CD14-positive monocyte (primary cell): ENCODE results near the gene CALR. TPM values are rescaled to one million over a fixed set of nuclear protein-coding genes. Genes with fewer than 3 reads are reported as not detected.

Source experiments
- DNase-seq, 3 donors: peaks; one replicate each; pipeline ENCODE4 v3.0.0-alpha.2; 2011 to 2022
- H2AFZ ChIP-seq: 2 replicates; pipeline ENCODE4 v1.6.0; 2012; ENCODE audit warnings: mild to moderate bottlenecking, low read depth, low read length, inconsistent platforms; ENCODE audit not compliant: insufficient read depth, poor library complexity, severe bottlenecking
- H3K27ac ChIP-seq, 2 donors: 1 replicate in 1 of 2; 2 replicates in 1 of 2; pipeline ENCODE4 v1.5.1; 2012 to 2013; ENCODE audit warnings: low read length in 2 of 2, control low read depth in 1 of 2, inconsistent platforms in 1 of 2, low read depth in 1 of 2, mild to moderate bottlenecking in 1 of 2
- H3K27me3 ChIP-seq, 2 donors: one replicate each; pipeline versions ENCODE4 v1.6.0 to v1.6.1; 2011 to 2013; ENCODE audit warnings: low read length in 2 of 2; ENCODE audit not compliant: control insufficient read depth in 2 of 2, insufficient read depth in 2 of 2
- H3K36me3 ChIP-seq, 2 donors: replicated peaks in 1 of 2; 1 replicate in 1 of 2; 2 replicates in 1 of 2; pipeline versions ENCODE4 v1.5.1 to v1.6.1; 2012 to 2013; ENCODE audit warnings: low read length in 2 of 2, control low read depth in 1 of 2, inconsistent platforms in 1 of 2, mild to moderate bottlenecking in 1 of 2; ENCODE audit not compliant: insufficient read depth in 2 of 2, control insufficient read depth in 1 of 2
- H3K4me1 ChIP-seq, 2 donors: 1 replicate in 1 of 2; 2 replicates in 1 of 2; pipeline versions ENCODE4 v1.5.1 to v1.6.1; 2012 to 2013; ENCODE audit warnings: low read length in 2 of 2, control low read depth in 1 of 2, inconsistent platforms in 1 of 2, mild to moderate bottlenecking in 1 of 2, moderate library complexity in 1 of 2; ENCODE audit not compliant: insufficient read depth in 2 of 2, control insufficient read depth in 1 of 2
- H3K4me2 ChIP-seq: replicated peaks from 2 replicates; pipeline ENCODE3; 2012; ENCODE audit warnings: low read length, moderate library complexity, mild to moderate bottlenecking; ENCODE audit not compliant: poor library complexity, severe bottlenecking; ENCODE audit errors: extremely low read depth
- H3K4me3 ChIP-seq, 3 experiments: fragments of 200-600 bp in 1 of 3; sonication (generic) in 1 of 3; replicated peaks in 1 of 3; 1 replicate in 2 of 3; 2 replicates in 1 of 3; pipeline ENCODE4 v1.5.1; 2011 to 2013; ENCODE audit warnings: low read length in 3 of 3, mild to moderate bottlenecking in 3 of 3, control low read depth in 2 of 3, low read depth in 2 of 3, inconsistent platforms in 1 of 3, moderate library complexity in 1 of 3
- H3K79me2 ChIP-seq: 2 replicates; pipeline ENCODE4 v1.6.0; 2012; ENCODE audit warnings: mild to moderate bottlenecking, control low read depth, inconsistent platforms, low read length, moderate library complexity; ENCODE audit not compliant: insufficient read depth
- H3K9ac ChIP-seq: 2 replicates; pipeline ENCODE4 v1.6.0; 2017; ENCODE audit warnings: low read length, mild to moderate bottlenecking; ENCODE audit not compliant: insufficient read depth, poor library complexity, severe bottlenecking
- H3K9me3 ChIP-seq, 2 donors: replicated peaks in 1 of 2; 1 replicate in 1 of 2; 2 replicates in 1 of 2; pipeline versions ENCODE4 v1.5.1 to v1.6.1; 2012 to 2013; ENCODE audit warnings: low read length in 2 of 2, control low read depth in 1 of 2; ENCODE audit not compliant: control insufficient read depth in 1 of 2, insufficient read depth in 1 of 2
- H4K20me1 ChIP-seq: 2 replicates; pipeline ENCODE4 v1.6.0; 2012; ENCODE audit warnings: mild to moderate bottlenecking, low read length, control low read depth, moderate library complexity; ENCODE audit not compliant: insufficient read depth
- H3K27ac Mint-ChIP-seq, 7 donors: one replicate each; pipeline ENCODE4 v1.8.0; 2020; ENCODE audit warnings: mild to moderate bottlenecking in 7 of 7, mixed read lengths in 7 of 7, moderate library complexity in 6 of 7, inconsistent platforms in 2 of 7
- H3K27me3 Mint-ChIP-seq, 3 donors: one replicate each; pipeline ENCODE4 v1.8.0; 2021 to 2022; ENCODE audit warnings: low read depth in 3 of 3, mild to moderate bottlenecking in 3 of 3, mixed read lengths in 3 of 3, moderate library complexity in 3 of 3, inconsistent platforms in 1 of 3
- H3K36me3 Mint-ChIP-seq, 2 donors: one replicate each; pipeline ENCODE4 v1.8.0; 2020; ENCODE audit warnings: mixed read lengths in 2 of 2, inconsistent platforms in 1 of 2, mild to moderate bottlenecking in 1 of 2
- H3K4me1 Mint-ChIP-seq: one replicate; pipeline ENCODE4 v1.8.0; 2020; ENCODE audit warnings: mild to moderate bottlenecking, mixed read lengths
- H3K4me3 Mint-ChIP-seq, 2 donors: one replicate each; pipeline ENCODE4 v1.8.0; 2020; ENCODE audit warnings: mild to moderate bottlenecking in 2 of 2, mixed read lengths in 2 of 2, moderate library complexity in 1 of 2
- H3K9me3 Mint-ChIP-seq, 7 donors: one replicate each; pipeline ENCODE4 v1.8.0; 2020 to 2022; ENCODE audit warnings: mixed read lengths in 7 of 7, mild to moderate bottlenecking in 6 of 7, moderate library complexity in 6 of 7, inconsistent platforms in 2 of 7
- WGBS: methylation state at CpG from one replicate; pipeline ENCODE4 v1.1.5; 2013; ENCODE audit warnings: missing lambda C conversion rate; ENCODE audit not compliant: insufficient coverage; 5-methylcytosine and 5-hydroxymethylcytosine counted together
- intact Hi-C, 2 donors: fragments of 100-400 bp; cut with micrococcal nuclease; formaldehyde crosslinking; loops; one replicate each; pipeline versions ENCODE4 v1.15.0 to v1.15.1; 2023
- polyA plus RNA-seq, 3 donors: library from polyadenylated mRNA; depleted of rRNA in 1 of 3; unstranded in 2 of 3; stranded (reverse) in 1 of 3; fragments of 300-500 nt in 2 of 3; fragments of >200 nt in 1 of 3; fragmentation: Illumina TruSeq in 2 of 3; gene quantifications; 1 replicate in 2 of 3; 2 replicates in 1 of 3; pipeline ENCODE4 v1.2.3, GENCODE V29; 2012 to 2021
- TF ChIP-seq, protein P1 (sequence below): fragments of 200-600 bp; IDR thresholded peaks from one replicate; pipeline ENCODE4 v1.8.0; 2022; ENCODE audit warnings: antibody characterized with exemption, mild to moderate bottlenecking

CALR gene
- polyA plus RNA-seq, 3 donors, result 109 to 441 (median 133) TPM

DNA sequence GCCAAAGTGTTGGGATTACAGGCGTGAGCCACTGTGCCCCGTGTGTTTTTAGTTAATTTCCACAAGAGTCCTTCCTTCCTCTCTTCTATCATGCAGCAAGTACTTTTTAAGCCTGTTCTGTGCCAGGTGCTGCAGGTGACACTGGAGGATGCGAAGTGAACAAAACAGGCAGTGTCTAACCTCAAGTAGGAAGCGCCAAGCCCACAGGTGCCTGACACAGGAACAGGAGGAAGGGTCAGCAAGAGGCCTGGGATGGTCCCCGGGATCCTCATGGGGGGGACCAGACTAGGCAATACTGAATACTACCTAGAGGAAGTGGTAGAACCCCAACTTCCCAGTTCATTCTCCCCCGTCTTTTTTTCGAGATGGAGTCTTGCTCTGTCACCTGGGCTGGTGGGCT lies 1.8 kb upstream of the CALR start:
- peaks cover 18 to 20% of the 10 kb centered on the region in 2 donors for H3K36me3 ChIP-seq
- no peak for DNase-seq
- H3K79me2 ChIP-seq, result peaks cover 59% of the 10 kb centered on the region
- intact Hi-C loops, result loop anchor here (5.0 to 10.0 kb wide), 2 partner anchors 52 to 144 kb away; partner anchors contain the start of genes DNASE2 (in 1 of the 2), JUNB (in 1 of the 2) and KLF1 (in 1 of the 2)
- H3K4me2 ChIP-seq, result peak overlapping the region; percentile 94
- 0% methylated on average over 2 of the region's 7 CpGs for WGBS
- H3K27ac Mint-ChIP-seq, result peak overlapping the region in 4 of 7 donors; percentile 4 to 56 (median 38)
- peaks cover 58 to 68% of the 10 kb centered on the region in 2 donors for H3K4me1 ChIP-seq
- H3K4me1 Mint-ChIP-seq, result peaks cover 55% of the 10 kb centered on the region
- H3K27me3 Mint-ChIP-seq, result peaks cover 0 to 2% (median 1%) of the 10 kb centered on the region in 3 donors
- peaks cover 35% of the 10 kb centered on the region for H4K20me1 ChIP-seq
- TF ChIP-seq, protein P1, sequence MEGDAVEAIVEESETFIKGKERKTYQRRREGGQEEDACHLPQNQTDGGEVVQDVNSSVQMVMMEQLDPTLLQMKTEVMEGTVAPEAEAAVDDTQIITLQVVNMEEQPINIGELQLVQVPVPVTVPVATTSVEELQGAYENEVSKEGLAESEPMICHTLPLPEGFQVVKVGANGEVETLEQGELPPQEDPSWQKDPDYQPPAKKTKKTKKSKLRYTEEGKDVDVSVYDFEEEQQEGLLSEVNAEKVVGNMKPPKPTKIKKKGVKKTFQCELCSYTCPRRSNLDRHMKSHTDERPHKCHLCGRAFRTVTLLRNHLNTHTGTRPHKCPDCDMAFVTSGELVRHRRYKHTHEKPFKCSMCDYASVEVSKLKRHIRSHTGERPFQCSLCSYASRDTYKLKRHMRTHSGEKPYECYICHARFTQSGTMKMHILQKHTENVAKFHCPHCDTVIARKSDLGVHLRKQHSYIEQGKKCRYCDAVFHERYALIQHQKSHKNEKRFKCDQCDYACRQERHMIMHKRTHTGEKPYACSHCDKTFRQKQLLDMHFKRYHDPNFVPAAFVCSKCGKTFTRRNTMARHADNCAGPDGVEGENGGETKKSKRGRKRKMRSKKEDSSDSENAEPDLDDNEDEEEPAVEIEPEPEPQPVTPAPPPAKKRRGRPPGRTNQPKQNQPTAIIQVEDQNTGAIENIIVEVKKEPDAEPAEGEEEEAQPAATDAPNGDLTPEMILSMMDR, result no peak
- no peak overlapping the region for H3K27ac ChIP-seq
- no peaks in the 10 kb centered on the region for H3K9me3 Mint-ChIP-seq
- H3K4me3 Mint-ChIP-seq, result no peak overlapping the region
- peak overlapping the region in 1 of 3 experiments; percentile 100 for H3K4me3 ChIP-seq
- no peaks in the 10 kb centered on the region for H3K9me3 ChIP-seq
- H3K36me3 Mint-ChIP-seq, result peaks cover 20 to 22% of the 10 kb centered on the region in 2 donors
- no peaks in the 10 kb centered on the region for H3K27me3 ChIP-seq
- no peak overlapping the region for H3K9ac ChIP-seq
- no peak overlapping the region for H2AFZ ChIP-seq

DNA sequence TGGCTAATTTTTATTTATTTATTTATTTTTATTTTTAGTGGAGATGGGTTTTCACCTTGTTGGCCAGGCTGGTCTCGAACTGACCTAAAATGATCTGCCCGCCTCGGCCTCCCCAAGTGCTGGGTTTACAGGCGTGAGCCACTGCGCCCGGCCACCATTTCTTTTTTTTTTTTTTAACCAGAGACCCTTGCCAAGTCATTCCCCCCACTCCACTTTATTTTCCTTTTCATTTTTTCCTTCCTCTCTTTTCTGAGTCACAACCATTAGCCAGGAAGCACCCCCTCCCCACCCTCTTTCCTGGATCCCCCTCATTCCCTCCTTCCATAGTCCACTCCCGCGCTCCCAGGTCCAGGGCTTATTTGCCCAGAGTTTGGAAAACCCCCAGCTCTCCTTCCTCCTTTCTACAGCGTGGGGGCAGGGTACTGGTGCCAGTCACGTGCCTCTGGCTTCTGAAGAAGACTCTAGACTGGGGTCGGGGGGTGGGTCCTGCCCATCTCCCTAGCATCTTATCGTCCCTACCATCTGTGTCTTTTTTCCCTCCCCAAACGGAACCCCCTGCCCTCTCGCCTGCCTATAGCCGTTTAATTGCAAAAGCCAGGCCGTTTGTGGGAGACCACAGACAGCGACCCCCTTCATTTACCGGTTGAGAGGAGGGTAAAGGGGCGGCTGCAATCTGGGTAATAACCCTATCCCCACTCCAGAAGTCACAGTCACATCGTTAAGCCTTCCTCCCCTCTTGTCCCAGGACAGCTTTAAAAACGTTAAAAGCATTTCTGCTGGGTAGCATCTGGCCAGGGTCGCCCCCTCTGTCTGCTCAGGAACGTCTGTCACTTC lies 1.1 kb upstream of the CALR start:
- Histone ChIP-seq H3K27ac (peak overlapping the region; percentile 82 to 98), H3K4me1 (peaks cover 54 to 72% of the 10 kb centered on the region in 2 donors), H2AFZ (peak overlapping the region; percentile 85)

More for the DNA sequence above, 1.1 kb upstream of the CALR start:
- peaks cover 59% of the 10 kb centered on the region for H3K79me2 ChIP-seq
- Mint-ChIP-seq H3K4me3 (peak overlapping the region; percentile 86 to 99), H3K9me3 (no peaks in the 10 kb centered on the region), H3K36me3 (peaks cover 27 to 30% of the 10 kb centered on the region in 2 donors), H3K27me3 (peaks cover 0 to 2% (median 1%) of the 10 kb centered on the region in 3 donors), H3K27ac (peak overlapping the region; percentile 90 to 97 (median 94)), H3K4me1 (peaks cover 58% of the 10 kb centered on the region)
- peak overlapping the region; percentile 94 for H3K4me2 ChIP-seq
- peaks cover 21 to 27% of the 10 kb centered on the region in 2 donors for H3K36me3 ChIP-seq
- DNase-seq, result peak; percentile 58 to 85 (median 60)
- TF ChIP-seq, protein P1, result no peak
- H4K20me1 ChIP-seq, result peaks cover 40% of the 10 kb centered on the region
- 3% methylated on average over 12 of the region's 23 CpGs for WGBS
- H3K27me3 ChIP-seq, result no peaks in the 10 kb centered on the region
- H3K9ac ChIP-seq, result peak overlapping the region; percentile 68
- H3K4me3 ChIP-seq, result peak overlapping the region; percentile 29 to 100 (median 55)
- no peaks in the 10 kb centered on the region for H3K9me3 ChIP-seq
- intact Hi-C loops, result loop anchor here (5.0 to 10.0 kb wide), 2 partner anchors 53 to 145 kb away; partner anchors contain the start of genes DNASE2 (in 1 of the 2), JUNB (in 1 of the 2) and KLF1 (in 1 of the 2)
